GM18505 (cell line): ENCODE results near the gene PIN1.

ENCODE experiments used
- ATAC-seq: cut with Tn5 transposase; IDR thresholded peaks from one replicate; pipeline ENCODE4 v1.9.1; 2021; ENCODE audit not compliant: unreplicated experiment
- POLR2A ChIP-seq: IDR thresholded peaks from 4 replicates; pipeline ENCODE4 v1.6.1; 2011; ENCODE audit warnings: borderline replicate concordance; ENCODE audit not compliant: insufficient read depth, insufficient read length; ENCODE audit errors: extremely low read depth

PIN1 gene

GRCh38 chr19:9872618-9873242 lies 37.6 kb downstream of the PIN1 start:
- no peak for ATAC-seq
- TF ChIP-seq POLR2A: no peak

DNA sequence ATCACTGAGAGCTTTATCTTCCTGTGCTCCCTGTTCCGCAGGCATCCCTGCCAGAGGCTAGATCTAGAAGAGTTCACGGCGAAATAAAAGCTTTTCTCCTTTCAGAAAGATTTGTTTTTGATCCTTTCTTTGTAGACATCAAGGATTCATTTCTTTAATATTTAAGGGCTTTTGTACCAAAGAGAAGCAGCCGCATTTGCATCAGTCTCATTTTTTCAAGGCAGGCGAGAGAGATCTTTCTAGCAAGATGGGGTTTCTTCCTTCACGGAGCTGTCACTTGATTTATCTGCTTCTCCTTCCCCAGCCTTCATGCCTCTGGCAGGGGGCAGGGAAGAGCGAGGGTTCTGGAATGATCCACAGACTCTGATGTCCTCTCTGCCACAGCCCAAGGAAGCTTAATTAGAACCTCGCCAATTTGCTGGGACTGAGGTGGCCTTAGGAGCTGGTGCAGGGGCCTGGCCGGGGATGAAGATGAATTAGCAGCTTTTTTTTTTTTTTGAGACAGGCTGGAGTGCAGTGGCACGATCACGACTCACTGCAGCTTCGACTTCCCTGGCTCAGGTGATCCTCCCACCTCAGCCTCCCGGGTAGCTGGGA lies 40.0 kb downstream of the PIN1 start:
- no peak for TF ChIP-seq POLR2A
- no peak for ATAC-seq

DNA sequence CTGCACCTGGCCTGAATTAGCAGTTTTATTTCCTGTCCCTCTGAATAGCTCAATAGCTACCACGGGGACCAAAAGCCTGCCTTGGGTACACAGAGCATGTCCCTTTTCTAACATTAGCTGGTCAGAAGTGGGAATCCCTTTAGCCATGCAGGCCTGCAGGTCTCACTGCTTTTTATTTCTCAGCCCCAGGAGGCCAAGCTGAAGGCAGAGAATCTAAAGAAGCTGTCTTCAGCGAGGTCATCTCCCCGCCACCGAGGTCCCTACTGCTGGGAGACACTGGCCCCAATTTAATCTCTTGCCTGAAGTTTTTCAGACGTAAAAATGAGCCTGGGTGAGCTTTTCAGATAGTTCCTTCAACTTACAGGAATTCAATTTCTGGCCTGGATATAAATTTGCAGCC lies 40.7 kb downstream of the PIN1 start:
- no peak for ATAC-seq

DNA sequence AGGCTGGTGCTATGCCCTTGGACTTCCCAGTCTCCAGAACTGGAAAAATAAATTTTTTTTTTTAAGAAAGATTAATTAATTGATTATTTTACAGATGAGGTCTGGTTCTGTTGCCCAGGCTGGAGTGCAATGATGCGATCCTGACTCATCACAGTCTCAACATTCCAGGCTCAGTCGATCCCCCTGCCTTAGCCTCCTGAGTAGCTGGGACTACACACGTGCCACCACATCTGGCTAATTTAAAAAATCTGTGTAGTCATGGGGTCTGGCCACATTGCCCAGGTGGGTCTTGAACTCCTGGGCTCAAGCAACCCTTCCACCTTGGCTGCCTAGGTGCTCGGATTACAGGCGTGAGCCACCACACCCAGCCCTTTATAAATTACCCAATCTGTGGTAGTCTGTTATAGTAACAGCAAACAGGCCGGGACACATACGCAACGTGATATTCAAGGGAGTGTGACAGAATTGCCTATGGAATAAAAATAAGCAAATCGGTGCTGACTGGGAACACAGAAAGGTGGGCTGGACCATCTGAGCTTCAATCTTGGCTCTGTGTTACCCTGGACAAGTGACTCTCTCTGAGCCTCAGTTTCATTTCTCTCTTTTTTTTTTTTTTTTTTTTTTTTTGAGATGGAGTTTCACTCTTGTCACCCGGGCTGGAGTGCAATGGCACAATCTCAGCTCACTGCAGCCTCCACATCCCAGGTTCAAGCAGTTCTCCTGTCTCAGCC lies 42.8 kb downstream of the PIN1 start:
- no peak for ATAC-seq
- no peak for TF ChIP-seq POLR2A

More for the DNA sequence above, 40.7 kb downstream of the PIN1 start:
- TF ChIP-seq POLR2A: no peak

GRCh38 chr19:9878511-9879196 lies 43.5 kb downstream of the PIN1 start:
- ATAC-seq: no peak
- no peak for TF ChIP-seq POLR2A

DNA sequence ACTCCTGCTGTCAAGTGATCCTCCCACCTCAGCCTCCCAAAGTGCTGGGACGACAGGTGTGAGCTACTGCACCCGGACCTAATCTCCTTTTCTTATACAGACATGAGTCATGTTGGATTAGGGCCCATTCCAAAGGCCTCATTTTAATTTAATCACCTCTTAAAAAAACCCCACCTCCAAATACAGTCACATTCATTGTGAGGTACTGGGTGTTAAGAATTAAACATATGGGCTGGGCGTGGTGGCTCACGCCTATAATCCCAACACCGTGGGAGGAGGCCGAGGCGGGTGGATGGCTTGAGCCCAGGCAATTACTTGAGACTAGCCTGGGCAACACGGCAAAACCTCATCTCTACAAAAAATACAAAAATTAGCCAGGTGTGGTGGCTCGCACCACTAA lies 46.6 kb downstream of the PIN1 start:
- TF ChIP-seq POLR2A: no peak
- no peak for ATAC-seq

DNA sequence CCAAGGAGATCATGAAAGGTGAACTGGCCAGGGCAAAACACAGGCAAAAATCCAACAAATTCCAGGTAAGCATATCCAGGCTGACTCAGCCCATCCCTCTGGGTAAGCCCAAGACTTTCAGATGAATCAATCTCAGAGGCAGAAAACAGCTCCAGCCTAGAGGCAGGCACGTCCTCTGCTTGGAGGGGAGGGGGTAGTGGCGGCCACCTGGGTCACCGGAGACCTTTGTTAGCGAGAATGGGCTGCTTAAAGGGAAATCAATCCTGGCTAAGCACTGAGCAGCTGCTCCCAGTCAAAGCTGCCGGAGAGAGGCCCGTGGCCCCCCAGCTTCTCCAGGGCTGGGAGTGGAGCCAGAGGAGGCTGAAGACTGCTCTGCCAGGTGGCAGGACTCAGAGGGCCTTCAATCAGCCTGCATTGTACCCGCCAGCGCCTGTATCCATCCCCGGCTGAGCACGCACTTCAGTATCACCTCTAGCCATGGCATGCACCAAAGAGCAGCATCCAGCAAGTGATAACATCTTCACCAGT lies 48.2 kb downstream of the PIN1 start:
- TF ChIP-seq POLR2A: no peak
- no peak for ATAC-seq

DNA sequence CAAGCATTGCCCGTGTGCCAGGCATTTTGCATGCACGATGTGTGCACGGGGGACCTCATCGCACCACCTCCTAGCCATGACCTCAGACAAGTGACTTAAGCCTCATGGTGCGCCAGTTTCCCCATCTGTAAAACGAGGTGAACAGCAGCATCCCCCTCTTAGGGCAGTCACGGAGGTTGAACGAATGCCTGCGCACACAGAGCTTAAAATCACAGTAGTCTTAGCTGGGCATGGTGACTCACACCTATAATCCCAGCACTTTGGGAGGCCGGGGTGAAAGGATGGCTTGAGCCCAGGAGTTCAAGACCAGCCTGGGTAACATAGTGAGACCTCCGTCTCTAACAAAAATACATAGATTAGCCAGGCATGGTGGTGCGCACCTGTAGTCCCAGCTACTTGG lies 48.6 kb downstream of the PIN1 start:
- TF ChIP-seq POLR2A: no peak
- ATAC-seq: no peak

DNA sequence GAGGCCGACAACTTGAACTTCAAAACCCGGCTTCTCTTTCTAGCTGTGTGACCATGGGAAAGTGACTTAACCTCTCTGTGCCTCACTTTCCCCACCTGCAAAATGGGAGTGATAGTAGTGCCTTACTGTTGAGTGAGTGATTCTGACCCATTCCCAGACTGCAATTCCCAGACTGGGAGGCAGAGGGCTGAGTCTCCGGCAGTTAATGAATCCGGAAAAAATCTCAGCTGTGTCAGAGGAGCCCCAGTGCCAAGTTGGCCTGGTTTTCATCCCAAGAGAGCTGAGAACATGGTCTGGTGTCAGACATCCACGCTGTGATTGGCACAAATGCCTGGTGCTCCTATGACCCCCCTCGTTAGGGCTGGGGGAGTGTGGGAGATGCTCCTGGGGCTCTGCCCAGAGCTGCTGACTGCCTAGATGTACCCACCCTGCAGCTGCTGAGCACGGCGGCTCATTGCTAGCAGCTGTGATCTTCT lies 50.0 kb downstream of the PIN1 start:
- TF ChIP-seq POLR2A: no peak

GRCh38 chr19:9891609-9892373 lies 56.7 kb downstream of the PIN1 start:
- TF ChIP-seq POLR2A: no peak

More for the DNA sequence above, 50.0 kb downstream of the PIN1 start:
- ATAC-seq: no peak

More at GRCh38 chr19:9891609-9892373, 56.7 kb downstream of the PIN1 start:
- ATAC-seq: no peak
